Activated T-cell treated with anti-CD3 and anti-CD28 coated beads, Interleukin-2, amount 50 U/mL, for 4 hours (primary cell): ENCODE results near the gene TPD52L1. TPM values are rescaled to one million over a fixed set of nuclear protein-coding genes. Genes with fewer than 3 reads are reported as not detected.
"Not testable (repeated sequence)": the region's sequence is repeated elsewhere in the genome, so short reads cannot be mapped to it uniquely, and the experiment has no call there.

Experiments
- ATAC-seq, 2 donors: fragments of 200-7000 bp; cut with Tn5 transposase; one replicate each; pipeline ENCODE4 v1.10.0; 2021
- DNase-seq: peaks from one replicate; pipeline ENCODE4 v3.0.0-alpha.2; 2020
- H3K27me3 Mint-ChIP-seq: one replicate; pipeline ENCODE4 v1.8.0; 2021; ENCODE audit warnings: low read depth, mixed read lengths
- H3K36me3 Mint-ChIP-seq: one replicate; pipeline ENCODE4 v1.8.0; 2022; ENCODE audit warnings: mixed read lengths; ENCODE audit not compliant: insufficient read depth
- H3K4me1 Mint-ChIP-seq: one replicate; pipeline ENCODE4 v1.8.0; 2021; ENCODE audit warnings: low read depth, mixed read lengths
- H3K4me3 Mint-ChIP-seq: one replicate; pipeline ENCODE4 v1.8.0; 2021; ENCODE audit warnings: mild to moderate bottlenecking, moderate library complexity, mixed read lengths
- H3K9me3 Mint-ChIP-seq: one replicate; pipeline ENCODE4 v1.8.0; 2021; ENCODE audit warnings: mixed read lengths
- total RNA-seq, 3 donors: library from RNA; stranded (reverse); gene quantifications; one replicate each; pipeline ENCODE4 v1.2.1, GENCODE V29; 2021

TPD52L1 gene
- total RNA-seq, 3 donors from 2014 or later = 0.65 to 0.79 (median 0.66) TPM

DNA sequence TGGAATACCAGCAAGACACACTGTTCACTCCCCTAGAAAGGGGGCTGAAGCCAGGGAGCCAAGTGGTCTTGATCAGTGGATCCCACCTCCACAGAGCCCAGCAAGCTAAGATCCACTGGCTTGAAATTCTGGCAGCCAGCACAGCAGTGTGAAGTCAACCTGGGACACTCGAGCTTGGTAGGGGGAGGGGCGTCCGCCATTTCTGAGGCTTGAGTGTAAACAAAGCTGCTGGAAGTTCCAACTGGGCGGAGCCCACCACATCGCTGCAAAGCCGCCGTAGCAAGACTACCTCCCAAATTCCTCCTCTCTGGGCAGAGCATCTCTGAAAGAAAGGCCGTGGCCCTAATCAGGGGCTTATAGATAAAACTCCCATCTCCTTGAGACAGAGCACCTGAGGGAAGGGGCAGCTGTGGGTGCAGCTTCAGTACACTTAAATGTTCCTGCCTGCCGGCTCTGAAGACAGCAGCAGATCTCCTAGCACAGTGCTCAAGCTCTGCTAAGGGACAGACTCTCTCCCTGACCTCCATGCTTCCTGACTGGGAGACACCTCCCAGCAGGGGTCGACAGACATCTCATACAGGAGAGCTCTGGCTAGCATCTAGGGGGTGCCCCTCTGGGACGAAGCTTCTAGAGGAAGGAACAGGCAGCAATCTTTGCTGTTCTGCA is 126.9 kb downstream of the TPD52L1 start:
- Mint-ChIP-seq H3K36me3 (peaks cover 77% of the 10 kb centered on the region), H3K4me1 (peaks cover 57% of the 10 kb centered on the region), H3K9me3 (peaks cover 11% of the 10 kb centered on the region)
- not testable (repeated sequence) for DNase-seq, H3K4me3 Mint-ChIP-seq, H3K27me3 Mint-ChIP-seq, ATAC-seq

- H3K27me3 Mint-ChIP-seq, DNase-seq, ATAC-seq, H3K4me3 Mint-ChIP-seq: not testable (repeated sequence)
- peaks cover 19% of the 10 kb centered on the region for H3K9me3 Mint-ChIP-seq
- H3K36me3 Mint-ChIP-seq = peaks cover 80% of the 10 kb centered on the region
- peaks cover 52% of the 10 kb centered on the region for H3K4me1 Mint-ChIP-seq
These were observed 128.9 kb downstream of the TPD52L1 start for GRCh38 chr6:125282470-125282869.

GRCh38 chr6:125285353-125285752 is 131.8 kb downstream of the TPD52L1 start:
- Mint-ChIP-seq H3K4me1 (peaks cover 38% of the 10 kb centered on the region), H3K9me3 (peaks cover 22% of the 10 kb centered on the region), H3K27me3 (no peaks in the 10 kb centered on the region), H3K4me3 (no peak overlapping the region), H3K36me3 (peaks cover 82% of the 10 kb centered on the region)
- ATAC-seq = no peak
- no peak for DNase-seq

- no peak for ATAC-seq
- H3K9me3 Mint-ChIP-seq = peaks cover 22% of the 10 kb centered on the region
- no peak overlapping the region for H3K4me3 Mint-ChIP-seq
- no peaks in the 10 kb centered on the region for H3K27me3 Mint-ChIP-seq
- H3K4me1 Mint-ChIP-seq = peaks cover 38% of the 10 kb centered on the region
- no peak for DNase-seq
- H3K36me3 Mint-ChIP-seq = peaks cover 80% of the 10 kb centered on the region
These were observed 132.4 kb downstream of the TPD52L1 start for GRCh38 chr6:125285936-125286335.

DNA sequence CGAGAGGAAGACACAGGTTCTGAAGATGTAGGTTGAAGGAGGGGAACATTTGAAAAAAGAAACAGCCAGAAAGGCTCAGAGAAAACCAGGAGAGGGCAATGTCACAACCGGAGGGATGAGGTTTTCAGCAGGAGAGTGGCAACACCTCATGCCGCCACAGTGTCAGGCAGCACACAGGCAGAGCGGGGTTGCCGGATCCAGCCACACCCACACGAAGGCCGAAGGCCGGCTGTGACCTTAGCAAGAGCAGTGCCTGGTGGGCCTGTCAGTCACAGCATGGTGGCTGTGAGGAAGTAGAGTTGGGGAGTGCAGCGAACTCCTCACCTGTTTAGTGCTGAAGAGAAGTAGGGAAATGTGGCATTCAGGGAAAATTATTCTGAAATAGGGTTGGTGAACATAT is 134.1 kb downstream of the TPD52L1 start:
- H3K36me3 Mint-ChIP-seq = peaks cover 83% of the 10 kb centered on the region
- no peak overlapping the region for H3K4me3 Mint-ChIP-seq
- DNase-seq = no peak
- no peaks in the 10 kb centered on the region for H3K27me3 Mint-ChIP-seq
- peaks cover 33% of the 10 kb centered on the region for H3K4me1 Mint-ChIP-seq
- peaks cover 16% of the 10 kb centered on the region for H3K9me3 Mint-ChIP-seq
- ATAC-seq = no peak

GRCh38 chr6:125293587-125293986 is 140.0 kb downstream of the TPD52L1 start:
- Mint-ChIP-seq H3K36me3 (peaks cover 72% of the 10 kb centered on the region), H3K4me3 (no peak overlapping the region), H3K9me3 (peaks cover 2% of the 10 kb centered on the region), H3K27me3 (no peaks in the 10 kb centered on the region), H3K4me1 (peaks cover 34% of the 10 kb centered on the region)
- ATAC-seq = no peak
- DNase-seq = no peak

DNA sequence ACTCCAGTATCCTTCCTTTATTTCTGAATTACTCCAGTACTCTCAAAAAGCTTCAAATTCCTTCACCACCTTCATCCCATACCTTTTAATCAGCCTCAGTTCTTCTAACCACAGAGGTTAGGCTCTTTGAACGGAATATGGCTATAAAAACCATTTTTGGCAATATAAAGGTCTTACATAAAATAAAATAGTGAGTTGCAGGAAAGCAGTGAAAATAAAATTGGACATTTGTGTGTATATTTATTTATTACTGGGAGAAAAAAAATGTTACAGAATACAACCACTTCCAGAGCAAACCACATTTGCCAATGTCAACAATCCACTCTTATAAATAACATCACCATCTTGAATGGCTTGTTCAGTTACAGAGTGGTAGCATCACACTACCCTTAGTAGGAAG is 140.5 kb downstream of the TPD52L1 start:
- Mint-ChIP-seq H3K27me3 (no peaks in the 10 kb centered on the region), H3K4me3 (no peak overlapping the region), H3K36me3 (peaks cover 76% of the 10 kb centered on the region), H3K9me3 (peaks cover 2% of the 10 kb centered on the region), H3K4me1 (peaks cover 38% of the 10 kb centered on the region)
- no peak for ATAC-seq
- no peak for DNase-seq

DNA sequence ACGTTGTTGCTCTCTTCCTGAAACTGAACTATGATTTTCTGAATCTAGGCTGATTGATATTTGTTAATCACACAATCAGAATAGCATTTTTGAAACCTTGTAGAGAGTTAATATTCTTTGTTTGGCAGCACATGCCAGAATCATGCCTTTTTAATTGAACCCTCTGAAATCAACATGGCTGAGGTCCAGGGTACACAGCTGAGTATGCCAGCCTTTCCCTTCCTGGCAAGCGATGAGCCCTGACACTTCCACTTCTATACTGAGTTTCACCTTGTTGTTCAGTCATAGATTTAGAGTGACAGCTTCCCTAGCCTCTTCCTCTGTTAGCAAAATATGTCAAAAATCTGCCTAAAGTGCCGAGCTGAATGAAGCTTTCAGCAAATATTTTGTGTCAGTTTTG is 141.4 kb downstream of the TPD52L1 start:
- Mint-ChIP-seq H3K4me1 (peaks cover 46% of the 10 kb centered on the region), H3K9me3 (no peaks in the 10 kb centered on the region), H3K27me3 (no peaks in the 10 kb centered on the region), H3K36me3 (peaks cover 76% of the 10 kb centered on the region), H3K4me3 (no peak overlapping the region)
- DNase-seq (no peak), ATAC-seq (no peak)

DNA sequence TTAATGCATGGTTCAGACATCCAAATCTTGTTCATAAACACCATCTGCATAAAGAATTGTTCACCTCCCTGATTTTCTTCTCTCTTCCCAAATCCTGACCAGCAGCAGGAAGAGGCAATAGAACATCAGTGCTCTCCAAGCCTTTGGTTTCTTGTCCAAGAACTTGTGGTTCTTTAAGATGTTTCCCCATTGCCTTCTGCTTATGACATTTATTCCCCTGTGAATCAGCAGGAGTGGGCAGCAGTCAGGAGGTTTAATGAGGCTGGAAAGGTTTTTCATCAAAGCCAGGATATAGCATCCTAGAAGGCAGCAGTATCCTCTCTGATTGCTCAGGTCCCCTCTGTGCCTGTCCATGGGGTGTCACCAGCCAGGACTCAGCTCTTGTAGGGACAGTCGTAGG is 142.9 kb downstream of the TPD52L1 start:
- Mint-ChIP-seq H3K4me3 (no peak overlapping the region), H3K9me3 (no peaks in the 10 kb centered on the region), H3K36me3 (peaks cover 68% of the 10 kb centered on the region), H3K4me1 (peaks cover 58% of the 10 kb centered on the region), H3K27me3 (no peaks in the 10 kb centered on the region)
- ATAC-seq (no peak), DNase-seq (no peak)

GRCh38 chr6:125299257-125299656 is 145.7 kb downstream of the TPD52L1 start:
- Mint-ChIP-seq H3K27me3 (no peaks in the 10 kb centered on the region), H3K9me3 (no peaks in the 10 kb centered on the region), H3K4me1 (peaks cover 69% of the 10 kb centered on the region), H3K36me3 (peaks cover 47% of the 10 kb centered on the region), H3K4me3 (peak overlapping the region; percentile 90)
- ATAC-seq (no peak), DNase-seq (no peak)

- DNase-seq (no peak), ATAC-seq (no peak)
- Mint-ChIP-seq H3K27me3 (no peaks in the 10 kb centered on the region), H3K36me3 (peaks cover 34% of the 10 kb centered on the region), H3K9me3 (no peaks in the 10 kb centered on the region), H3K4me1 (peaks cover 58% of the 10 kb centered on the region), H3K4me3 (peak overlapping the region; percentile 90)
These were observed 147.4 kb downstream of the TPD52L1 start for GRCh38 chr6:125300992-125301434.

GRCh38 chr6:125301435-125302391 is 148.1 kb downstream of the TPD52L1 start, which contains the start of gene HDDC2:
Gene HDDC2 (minus strand): TSS chr6:125301967. CDS start chr6:125301932, 35 bp downstream.
- peaks cover 54% of the 10 kb centered on the region for H3K4me1 Mint-ChIP-seq
- DNase-seq (peak; percentile 48), ATAC-seq (peak; percentile 74 to 76)
- peaks cover 29% of the 10 kb centered on the region for H3K36me3 Mint-ChIP-seq
- H3K4me3 Mint-ChIP-seq = peak within 1 kb of the TSS; percentile 90
- no peaks in the 10 kb centered on the region for H3K27me3 Mint-ChIP-seq
- H3K9me3 Mint-ChIP-seq = no peaks in the 10 kb centered on the region

- H3K4me3 Mint-ChIP-seq = peak overlapping the region; percentile 90
- H3K9me3 Mint-ChIP-seq = no peaks in the 10 kb centered on the region
- H3K4me1 Mint-ChIP-seq = peaks cover 47% of the 10 kb centered on the region
- DNase-seq = no peak
- H3K27me3 Mint-ChIP-seq = peaks cover 1% of the 10 kb centered on the region
- ATAC-seq = no peak
- peaks cover 20% of the 10 kb centered on the region for H3K36me3 Mint-ChIP-seq
These were observed 149.4 kb downstream of the TPD52L1 start for GRCh38 chr6:125302840-125303511.

GRCh38 chr6:125303512-125303854 is 149.9 kb downstream of the TPD52L1 start:
- Mint-ChIP-seq H3K36me3 (peaks cover 16% of the 10 kb centered on the region), H3K4me1 (peaks cover 45% of the 10 kb centered on the region), H3K27me3 (peaks cover 2% of the 10 kb centered on the region), H3K4me3 (peak overlapping the region; percentile 90), H3K9me3 (no peaks in the 10 kb centered on the region)
- DNase-seq (no peak), ATAC-seq (no peak)
